Stimulated activated CD8-positive, alpha-beta memory T cell treated with anti-CD3 and anti-CD28 coated beads, Interleukin-15, amount 100 ng/mL, for 4 hours (primary cell): Measurements from ENCODE around the gene ENTPD7.

Experiments
- DNase-seq, 2 donors: peaks; one replicate each; pipeline ENCODE4 v3.0.0-alpha.2; 2020; ENCODE audit warnings: low read depth in 2 of 2

Gene ENTPD7

GRCh38 chr10:99647601-99648151 lies 11.6 kb upstream of the ENTPD7 start:
- DNase-seq: no peak

GRCh38 chr10:99648717-99649116 lies 10.6 kb upstream of the ENTPD7 start:
- DNase-seq: no peak

GRCh38 chr10:99652800-99653390 lies 6.4 kb upstream of the ENTPD7 start:
- no peak for DNase-seq

DNA sequence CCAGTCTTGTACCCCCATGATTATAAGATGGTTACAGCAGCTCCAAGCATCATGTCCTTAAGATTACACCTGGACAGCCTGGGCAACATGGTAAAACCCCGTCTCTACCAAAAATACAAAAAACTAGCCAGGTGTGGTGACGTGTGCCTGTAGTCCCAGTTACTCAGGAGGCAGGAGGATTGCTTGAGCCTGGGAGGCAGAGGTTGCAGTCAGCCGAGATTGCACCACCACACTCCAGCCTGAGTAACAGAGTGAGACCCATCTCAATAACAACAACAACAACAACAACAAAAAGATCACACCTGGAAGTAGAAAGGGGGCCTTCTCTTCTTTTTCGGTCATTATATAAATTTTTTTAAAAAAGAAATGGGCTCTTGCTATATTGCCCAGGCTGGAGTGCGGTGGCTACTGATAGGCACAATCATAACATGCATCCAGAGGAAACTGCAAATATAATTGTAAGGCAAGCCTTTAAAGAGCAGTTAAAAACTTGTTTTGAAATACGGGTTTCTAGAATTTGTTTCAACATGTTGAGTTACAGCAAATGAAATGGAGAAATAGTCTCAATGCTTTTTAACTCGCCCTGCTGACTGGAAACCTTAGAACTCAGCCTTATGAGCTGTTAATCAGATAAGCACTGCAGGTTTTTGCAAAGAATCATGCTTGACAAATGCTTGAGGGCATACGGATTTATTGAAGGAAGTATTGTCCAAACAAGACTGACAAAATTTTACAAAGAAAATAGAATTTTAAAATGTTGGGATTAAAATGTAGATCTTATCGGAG lies 4.7 kb upstream of the ENTPD7 start:
- no peak for DNase-seq

- no peak for DNase-seq
Observed at GRCh38 chr10:99656199-99657064, 2.9 kb upstream of the ENTPD7 start.

DNA sequence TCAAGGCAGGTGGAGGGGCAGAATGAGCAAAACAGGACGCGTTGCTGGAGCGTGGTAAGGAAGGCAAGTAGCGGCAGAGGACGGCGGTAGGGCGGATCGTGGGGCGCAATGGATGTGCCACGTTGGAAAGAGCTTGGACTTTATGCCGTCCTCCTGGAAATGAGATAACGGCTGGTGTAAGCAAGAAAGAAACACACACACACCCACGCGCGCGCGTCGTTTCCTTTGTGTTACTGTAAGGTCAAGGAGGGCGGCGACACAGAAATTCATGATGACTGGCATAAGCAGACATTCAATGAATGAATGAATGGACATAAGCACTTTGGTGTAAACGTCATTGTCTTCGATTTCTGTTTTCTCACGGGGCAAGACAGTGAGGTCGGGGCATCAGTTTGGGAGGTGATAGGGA lies 683 bp upstream of the ENTPD7 start:
- DNase-seq: peak; percentile 13 to 26

DNA sequence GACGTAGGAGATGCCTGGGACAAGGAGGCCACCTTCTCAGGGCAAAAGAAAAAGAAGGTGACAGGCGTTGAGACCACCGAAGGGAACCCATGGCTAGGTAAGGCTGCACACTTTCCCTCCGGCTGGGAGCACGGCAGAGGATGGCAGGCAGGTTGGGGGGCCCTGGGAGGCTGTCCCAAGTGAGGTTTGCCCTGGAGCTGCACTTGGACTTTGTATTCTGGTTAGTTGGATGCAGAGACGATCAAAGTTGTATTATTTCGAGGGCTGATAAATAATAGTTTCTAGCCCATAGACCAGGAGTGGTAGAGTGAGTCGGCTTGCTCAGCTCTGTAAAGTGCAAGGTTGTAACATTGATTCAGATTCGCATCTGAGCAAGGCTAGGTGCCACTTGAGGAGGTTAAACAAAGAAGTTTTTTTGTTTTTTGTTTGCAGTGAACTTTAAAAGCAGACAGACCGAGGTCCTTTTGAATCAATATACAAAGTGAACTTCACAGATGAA lies 608 bp downstream of the ENTPD7 start:
- DNase-seq: no peak

- no peak for DNase-seq
Observed at GRCh38 chr10:99660662-99661376, 1.5 kb downstream of the ENTPD7 start.

DNA sequence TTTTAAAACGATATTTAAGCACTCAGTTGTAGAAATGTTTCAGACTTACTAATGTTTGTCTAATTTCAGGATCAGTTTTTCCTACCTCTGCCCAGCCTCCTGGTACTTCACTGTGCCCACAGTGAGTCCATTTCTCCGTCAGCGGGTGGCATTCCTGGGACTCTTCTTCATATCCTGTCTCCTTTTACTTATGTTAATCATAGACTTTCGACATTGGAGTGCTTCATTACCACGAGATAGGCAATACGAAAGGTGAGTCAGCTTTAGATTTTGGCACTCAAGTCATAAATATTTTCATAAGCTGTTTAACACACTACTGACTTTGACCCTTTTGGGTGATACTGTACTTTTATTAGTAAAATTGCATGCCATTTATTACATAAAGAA lies 2.1 kb downstream of the ENTPD7 start:
- DNase-seq: no peak

DNA sequence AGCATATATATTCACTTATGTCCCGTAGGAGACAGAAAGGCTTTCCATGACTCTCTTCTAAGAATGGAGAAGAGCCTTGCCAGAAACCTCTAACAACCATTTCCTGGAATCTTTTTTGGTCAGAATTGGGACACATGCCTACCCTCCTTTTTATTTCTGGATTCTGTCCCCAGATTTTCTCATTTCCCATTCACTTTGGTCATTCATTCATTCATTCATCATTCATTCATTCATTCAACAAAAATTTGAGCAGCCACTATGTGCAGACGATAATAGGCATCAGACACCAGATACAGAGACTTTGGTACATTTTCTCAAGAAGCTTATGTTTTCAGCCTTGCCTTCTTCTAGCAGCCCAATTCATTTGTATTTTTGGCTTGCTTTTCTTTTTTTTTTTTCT lies 6.0 kb downstream of the ENTPD7 start:
- DNase-seq: no peak

DNA sequence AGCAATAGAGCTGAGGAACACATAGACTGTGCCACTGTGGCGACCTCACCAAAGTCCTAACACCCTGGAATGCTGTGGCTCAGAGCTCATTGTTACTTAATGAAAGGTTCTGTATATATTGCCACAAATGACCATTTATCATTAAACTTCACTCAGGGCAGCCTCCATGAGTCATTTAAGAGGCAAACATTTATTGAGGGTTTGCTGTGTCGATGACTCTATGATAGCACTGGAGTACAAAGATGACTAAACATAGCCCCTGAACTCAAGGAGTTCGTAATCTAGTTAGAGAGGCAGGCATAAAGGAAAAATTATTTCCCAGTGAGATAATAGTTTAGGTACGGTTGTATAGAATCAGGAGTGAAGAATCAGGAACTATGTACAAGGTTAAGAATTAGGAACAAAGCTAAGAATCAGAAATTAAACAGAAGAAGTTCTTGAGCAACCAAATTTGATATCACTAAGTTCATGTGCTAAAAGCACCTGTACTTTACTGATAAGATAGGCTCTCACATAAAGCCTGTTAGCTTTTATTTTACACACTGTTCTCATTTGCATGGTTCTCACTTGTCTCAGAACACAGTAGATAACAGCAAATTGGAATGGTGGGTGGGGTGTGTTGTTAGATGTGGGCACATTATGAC lies 7.9 kb downstream of the ENTPD7 start:
- no peak for DNase-seq

GRCh38 chr10:99671386-99671785 lies 12.1 kb downstream of the ENTPD7 start:
- DNase-seq: no peak

DNA sequence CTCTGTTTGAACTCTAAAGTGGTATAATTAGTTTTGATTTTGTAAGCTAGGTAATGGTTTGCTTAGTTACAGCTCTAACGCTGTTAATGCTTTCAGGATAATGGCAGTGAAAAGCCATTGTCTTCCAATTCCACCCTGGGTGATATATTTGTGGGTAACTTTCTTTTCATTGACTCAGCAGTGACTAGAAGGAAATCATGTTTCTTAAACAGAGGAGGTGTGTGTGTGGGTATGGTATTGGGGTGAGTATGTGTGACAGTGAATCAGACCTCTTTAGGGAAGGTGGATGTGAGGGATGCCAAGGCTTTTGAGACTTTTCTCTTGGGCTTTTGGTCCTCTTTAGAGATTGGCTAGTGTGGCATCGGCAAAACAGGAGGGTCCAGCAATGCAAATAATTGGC lies 13.6 kb downstream of the ENTPD7 start:
- DNase-seq: no peak

DNA sequence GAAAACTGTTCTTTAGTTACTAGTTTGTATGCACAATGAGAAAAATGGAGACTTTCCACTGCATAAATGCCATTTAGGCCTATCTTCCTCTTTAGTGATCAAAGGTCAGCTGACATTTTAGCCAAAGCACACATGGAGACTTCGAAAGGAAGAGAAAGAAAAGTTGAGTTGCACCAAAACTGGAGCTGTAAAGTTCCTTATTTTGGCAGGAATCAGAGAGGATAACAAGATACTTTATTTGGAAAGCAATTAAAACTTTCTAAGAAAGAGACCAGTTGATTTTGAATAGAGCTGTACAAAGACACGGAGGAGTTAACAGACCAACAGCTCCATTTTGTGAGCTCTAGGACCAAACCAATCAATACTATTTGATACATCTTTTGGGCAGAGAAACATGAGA lies 14.2 kb downstream of the ENTPD7 start:
- no peak for DNase-seq

DNA sequence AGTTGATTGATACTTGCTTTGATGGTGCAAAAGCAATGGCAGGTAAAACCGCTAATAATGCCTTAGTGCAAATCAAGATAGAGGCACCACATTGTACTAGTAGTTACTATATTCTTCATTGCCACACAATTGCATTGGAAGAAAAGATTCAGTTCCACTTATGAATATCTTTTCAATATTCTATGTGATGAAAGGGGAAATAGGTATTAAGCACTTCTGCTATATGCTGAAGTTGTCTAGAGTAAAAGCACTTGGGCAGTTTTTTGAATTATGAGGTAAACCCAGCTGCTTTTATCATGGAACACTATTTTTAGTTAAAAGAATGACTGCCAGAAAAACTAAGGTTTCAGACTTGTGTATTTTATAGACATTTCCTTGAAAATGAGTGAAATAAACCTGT lies 15.5 kb downstream of the ENTPD7 start:
- DNase-seq: no peak

GRCh38 chr10:99676426-99676825 lies 17.1 kb downstream of the ENTPD7 start:
- DNase-seq: no peak

DNA sequence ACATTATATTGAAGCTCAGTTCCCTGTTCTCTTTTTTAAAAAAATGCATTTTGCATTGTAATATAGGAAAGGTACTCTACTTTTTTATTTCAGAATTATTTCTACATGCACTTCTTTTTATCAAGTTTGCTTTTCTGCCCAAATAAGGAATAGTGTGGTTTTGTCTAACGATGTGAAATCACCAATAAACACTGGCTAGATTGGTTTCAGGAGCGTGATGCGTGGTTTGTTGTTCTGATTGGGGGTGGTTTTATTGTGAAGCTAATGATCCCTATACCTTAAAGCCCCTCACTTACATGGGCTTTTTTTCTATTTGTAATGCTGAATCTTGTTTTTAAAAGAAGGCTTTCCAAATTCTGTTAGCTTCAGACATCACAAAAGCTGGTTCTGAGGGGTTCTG lies 17.6 kb downstream of the ENTPD7 start:
- DNase-seq: no peak

- DNase-seq: no peak
Observed at GRCh38 chr10:99678921-99679320, 19.6 kb downstream of the ENTPD7 start.

DNA sequence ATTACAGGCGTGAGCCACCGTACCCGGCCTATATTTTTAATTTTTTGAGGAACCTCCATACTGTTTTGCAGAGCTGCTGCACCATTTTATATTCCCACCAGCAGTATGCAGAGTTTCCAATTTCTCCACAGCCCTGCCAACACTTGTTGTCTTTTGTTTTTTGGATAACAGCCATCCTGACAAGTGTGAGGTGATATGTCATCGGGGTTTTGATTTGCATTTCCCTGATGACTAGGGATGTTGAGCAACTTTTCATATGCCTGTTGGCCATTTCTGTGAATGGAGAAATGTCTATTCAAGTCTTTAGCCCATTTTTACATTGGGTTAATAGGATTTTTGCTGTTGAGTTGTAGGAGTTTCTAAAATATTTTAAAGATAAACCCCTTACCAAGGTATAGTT lies 22.2 kb downstream of the ENTPD7 start:
- DNase-seq: no peak

DNA sequence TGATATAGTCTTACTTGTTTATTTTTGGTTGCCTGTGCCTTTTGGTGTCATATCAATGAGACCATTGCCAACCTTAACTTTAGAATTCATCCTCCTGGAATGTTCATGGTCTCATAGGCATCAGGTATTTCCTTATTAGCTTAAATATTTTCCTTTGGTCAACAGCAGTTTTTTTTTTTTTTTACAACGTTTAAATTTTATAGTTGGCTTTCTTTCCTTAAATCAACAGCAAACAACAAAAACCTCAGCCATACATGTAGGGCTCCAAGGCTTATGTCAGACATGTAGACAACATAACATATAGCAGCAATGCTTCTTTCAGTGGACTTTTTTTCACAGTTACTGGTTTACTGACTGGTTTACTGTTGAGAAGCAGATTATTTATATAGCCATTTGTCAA lies 22.7 kb downstream of the ENTPD7 start:
- DNase-seq: no peak

DNA sequence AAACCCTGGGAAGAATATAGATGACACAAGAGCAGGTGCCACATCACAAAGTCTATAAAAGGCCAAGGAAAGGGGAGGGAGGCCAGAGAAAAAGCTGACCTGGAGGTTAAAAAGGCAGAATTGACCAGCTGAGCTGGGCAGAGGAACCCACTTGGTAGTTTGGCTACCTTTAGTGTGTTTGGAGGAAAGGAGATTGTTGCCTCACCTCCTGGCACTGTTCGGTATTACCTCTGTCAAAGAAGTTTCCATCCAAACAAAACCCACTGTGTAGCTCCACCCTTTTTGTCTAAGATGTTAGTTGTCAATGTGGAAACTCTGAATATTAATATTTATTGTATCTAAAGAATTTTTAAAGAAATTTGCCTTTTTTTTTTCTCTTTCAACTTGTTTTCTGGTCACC lies 23.4 kb downstream of the ENTPD7 start:
- no peak for DNase-seq
